Measurements from ENCODE around the gene OARD1.

DNA sequence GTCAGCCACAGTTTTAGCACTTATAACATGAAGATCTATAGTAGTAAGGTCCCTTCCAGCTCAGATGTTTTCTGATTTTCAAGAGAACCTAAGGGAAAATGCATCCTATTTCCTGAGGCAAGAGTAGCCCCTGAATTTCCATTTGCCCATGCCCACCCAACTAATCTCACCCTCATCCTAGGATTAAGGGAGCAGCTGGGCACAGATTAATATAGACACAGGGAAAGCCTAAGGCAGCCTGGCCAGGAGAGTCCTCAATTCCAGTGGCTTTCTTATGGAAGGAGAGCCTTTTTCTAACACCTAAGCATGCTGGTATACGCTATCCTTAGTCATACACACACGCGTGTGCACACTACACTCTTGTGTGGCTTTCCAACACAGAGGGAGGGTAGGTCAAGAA lies 17.6 kb downstream of the OARD1 start:
- TF ChIP-seq CTCF (IDR thresholded peaks at IDR 0.05) (no peak), POLR2A (IDR thresholded peaks at IDR 0.05) (no peak), POLR2AphosphoS5 (IDR thresholded peaks at IDR 0.05) (no peak)

Measured in breast epithelium (tissue), 3 donors.